SK-N-MC (cell line): ENCODE data around the gene PCNT.

Source experiments
- EZH2 ChIP-seq: fragments of 200-600 bp; sonication (generic); IDR thresholded peaks from one replicate; pipeline ENCODE4 v1.6.1; 2017; ENCODE audit warnings: antibody characterized with exemption
- POLR2AphosphoS5 ChIP-seq: IDR thresholded peaks from 2 replicates; pipeline ENCODE4 v1.6.1; 2012; ENCODE audit warnings: mild to moderate bottlenecking, low read depth, low read length, borderline replicate concordance

GRCh38 chr21:46457801-46458314 is 133.9 kb downstream of the PCNT start:
- TF ChIP-seq EZH2 (no peak), POLR2AphosphoS5 (no peak)
